Activated CD8-positive, alpha-beta memory T cell treated with anti-CD3 and anti-CD28 coated beads, Interleukin-2, amount 50 U/mL, for 1 hour (primary cell): ENCODE measurements around the gene LRFN2.

Experiments used
- DNase-seq: peaks from one replicate; pipeline ENCODE4 v3.0.0-alpha.2; 2020; ENCODE audit errors: extremely low read depth

Gene LRFN2

DNA sequence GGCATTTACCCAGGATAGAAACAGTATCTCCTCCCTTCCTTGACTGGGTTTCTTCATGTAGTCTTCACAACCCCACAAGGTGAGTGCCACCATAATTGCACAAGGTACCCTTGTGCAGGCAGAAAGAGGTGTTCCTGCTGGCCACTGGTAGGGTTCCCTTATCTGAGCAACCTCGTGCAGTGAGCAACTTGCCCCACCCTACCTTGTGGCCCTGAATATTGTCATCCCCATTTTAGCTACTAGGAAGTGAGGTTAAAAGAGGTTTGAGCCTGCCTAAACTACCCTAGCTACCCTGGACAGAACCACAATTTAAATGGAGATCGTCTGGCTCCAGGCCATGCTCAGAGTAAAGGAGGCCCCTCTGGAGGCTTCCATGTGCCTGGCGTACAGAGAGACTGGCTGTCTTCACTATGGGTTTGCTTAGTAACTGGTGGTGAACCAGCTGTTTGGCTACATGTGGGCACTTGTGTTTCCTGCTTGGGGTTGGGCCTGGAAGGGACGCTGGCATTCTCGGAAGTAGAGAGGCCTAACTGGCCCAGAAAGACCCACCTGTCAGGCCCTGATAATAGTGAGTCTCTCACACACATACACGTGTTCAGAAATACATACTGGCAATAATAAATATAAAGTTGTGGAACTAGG lies 148.8 kb downstream of the LRFN2 start:
- no peak for DNase-seq

DNA sequence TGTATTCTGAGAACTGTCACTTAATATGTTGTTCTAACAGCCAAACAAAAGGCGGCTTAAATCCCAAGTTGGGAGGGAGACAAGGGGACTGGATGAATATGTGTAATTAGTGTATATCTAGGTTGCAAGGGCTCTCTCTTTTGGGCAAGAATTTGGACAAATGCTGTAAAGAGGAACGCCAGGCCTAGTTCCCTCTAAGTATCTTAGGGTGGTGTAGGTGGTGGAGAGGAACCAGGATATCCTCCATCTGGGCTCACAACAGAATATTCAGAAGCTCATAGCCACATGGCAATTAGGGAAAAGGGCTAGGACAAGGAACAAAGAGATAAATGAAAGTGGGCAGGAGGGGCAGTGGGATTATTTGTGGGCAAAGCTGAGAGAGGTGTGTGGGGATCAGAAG lies 149.5 kb downstream of the LRFN2 start:
- DNase-seq: no peak

DNA sequence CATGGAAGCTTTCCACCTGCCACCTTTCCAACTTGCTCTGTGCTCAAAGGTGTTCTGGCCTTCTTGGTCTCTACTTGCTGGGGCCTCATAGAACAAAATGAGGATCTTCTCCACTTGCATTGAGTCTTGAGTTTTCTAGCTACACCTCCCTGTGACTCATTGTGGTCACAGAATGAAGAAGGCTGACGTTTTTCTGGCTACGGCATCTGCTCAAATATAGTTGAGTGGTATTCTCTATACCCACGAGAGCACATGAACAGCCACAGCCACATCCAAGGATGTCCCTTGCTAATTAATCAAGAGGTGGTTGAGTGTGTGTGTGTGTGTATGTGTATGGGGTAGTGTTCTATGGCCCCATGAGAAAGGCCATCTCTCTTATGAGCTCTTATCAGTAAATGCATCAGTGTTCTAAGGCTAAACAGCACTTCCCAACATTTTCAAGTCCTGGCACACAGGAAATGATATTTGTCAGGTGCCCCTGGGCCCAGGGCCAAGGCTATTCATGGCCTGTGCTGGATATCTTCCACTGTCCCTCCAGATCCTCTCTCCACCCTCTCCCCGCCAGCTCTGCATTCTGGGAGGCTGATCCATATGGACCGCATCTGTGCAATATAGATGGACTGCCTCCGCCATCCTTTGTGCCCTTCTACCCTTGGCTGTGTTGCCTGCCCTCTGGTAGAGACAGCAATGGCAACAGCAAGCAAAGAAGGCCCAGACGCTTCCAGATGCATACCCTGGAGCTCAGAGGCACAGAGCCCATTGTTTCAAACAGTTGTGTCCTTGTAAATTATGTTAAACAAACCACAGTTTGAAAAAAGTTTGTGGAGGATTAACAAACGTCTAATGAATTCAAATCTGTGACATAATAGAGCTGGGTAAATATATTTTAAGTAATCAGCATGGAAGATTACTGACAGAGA lies 150.2 kb downstream of the LRFN2 start:
- DNase-seq: no peak

DNA sequence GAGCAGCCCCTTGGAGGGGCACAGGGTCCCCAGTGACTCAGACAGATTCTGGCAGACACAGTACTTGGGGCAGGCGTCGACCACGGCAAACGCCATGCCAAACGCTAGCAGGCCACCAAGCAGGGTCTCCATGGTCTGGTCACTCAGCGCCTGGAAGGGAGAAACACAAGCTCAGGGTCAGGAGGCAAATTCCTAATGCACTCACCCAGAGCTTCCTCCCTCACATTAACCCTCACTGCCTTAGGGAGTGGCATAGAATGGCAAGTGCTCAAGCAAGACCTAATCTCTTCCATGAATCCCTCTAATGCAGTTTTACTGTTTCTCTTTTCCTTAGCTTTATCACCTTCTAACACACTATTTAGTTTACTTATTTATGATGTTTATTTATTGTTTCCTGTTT lies 154.2 kb downstream of the LRFN2 start:
- no peak for DNase-seq

DNA sequence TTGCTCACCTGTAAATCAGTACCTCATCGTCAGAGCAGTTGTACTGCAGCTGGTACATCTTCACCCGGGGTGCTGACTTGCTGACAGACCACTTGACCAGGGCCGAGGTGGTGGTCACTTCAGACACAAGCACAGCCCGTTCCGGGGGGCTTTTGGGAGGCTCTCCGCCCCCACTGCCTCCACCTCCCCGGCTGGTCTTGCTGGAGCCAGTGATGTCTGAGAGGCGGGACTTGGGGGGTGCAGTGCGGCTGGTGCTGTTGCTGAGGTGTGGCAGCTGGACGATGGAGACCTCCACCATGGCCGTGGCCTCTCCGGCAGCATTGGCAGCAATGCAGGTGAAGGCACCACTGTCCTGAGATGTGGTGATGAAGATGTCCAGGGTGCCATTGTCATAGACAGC lies 155.5 kb downstream of the LRFN2 start:
- no peak for DNase-seq

DNA sequence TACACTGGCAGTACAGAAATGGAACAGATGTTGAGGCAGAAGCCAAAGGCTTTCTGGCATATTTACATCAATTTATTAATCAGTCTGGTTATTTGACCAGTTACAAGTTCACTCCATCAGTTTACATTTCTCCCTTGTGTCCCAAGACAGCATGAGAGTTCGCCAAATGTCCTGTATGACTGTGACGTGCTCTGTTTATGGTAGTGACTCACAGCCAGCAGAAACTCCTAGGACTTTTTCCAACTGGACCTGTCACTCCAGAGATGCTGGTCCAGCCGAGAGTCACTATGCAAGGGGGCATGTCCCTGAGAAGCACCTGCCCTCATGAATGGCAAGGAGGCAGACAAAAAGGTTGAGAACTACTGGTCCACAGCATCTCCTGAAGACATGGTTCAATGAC lies 160.0 kb downstream of the LRFN2 start:
- DNase-seq: no peak

DNA sequence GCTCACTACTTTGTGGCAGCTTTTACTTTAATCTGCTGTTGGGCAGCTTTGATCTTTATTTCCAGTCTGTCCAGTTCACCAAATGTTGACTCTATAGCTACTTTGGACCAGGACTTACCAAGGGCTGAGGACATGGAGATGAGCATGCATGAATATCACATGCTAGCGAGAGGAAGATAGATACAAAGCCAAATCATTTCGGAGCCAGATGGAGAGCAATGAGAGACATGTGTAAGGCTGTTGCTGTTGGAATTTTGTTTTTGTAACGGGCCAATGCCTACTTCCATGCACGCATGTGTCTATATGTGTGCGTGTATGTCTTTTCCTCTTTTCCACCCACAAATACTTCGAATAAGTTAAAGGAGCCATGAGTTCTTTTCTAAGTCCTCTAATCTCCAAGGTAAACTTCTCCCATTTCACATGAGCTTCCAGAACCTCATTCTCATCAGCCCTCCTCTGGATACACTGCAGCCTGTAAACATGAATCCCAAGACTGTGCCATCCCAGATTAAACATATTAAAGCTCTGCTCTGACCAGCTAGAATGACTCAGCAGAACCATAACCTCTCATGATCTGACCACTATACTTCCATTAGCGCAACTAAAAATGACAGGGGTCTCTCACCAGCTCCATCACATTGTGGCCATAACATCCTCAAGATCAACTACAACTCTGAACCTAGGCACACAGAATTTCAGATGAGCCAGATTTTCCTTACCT lies 160.7 kb downstream of the LRFN2 start:
- no peak for DNase-seq

DNA sequence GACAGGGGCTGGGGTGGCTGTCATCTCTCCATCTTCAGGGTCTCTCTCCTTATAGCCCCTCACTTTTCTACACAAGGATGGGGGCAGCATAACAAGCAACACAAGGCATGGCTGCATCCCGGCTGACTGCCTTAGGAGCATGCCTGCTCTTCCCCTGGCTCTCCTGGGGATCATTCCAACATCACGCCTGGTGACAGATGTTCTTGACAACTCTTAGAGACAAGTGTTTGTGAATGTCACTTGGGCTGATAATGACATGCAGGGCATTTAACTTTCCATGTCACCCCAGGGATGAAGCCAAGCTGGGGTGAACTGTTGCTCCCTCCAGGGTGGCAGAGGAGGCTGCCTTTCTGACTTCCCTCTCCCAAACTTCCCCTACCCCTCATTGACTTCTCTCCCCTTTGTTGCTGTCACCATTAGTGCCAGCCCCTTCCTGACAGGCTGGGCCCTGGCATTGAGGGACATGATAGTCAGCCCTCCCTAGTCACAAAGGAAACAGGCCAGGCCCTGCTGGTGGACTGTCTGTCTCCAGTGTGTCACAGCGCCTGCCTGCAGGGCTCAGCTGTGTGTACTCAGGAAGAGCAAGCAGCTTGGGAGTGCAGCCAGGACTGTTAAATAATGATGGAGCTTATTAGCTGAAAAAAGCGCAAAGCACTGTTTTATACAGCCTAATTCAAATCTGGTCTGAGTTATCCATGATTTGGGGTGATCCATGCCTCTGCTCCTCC lies 161.8 kb downstream of the LRFN2 start:
- DNase-seq: no peak

DNA sequence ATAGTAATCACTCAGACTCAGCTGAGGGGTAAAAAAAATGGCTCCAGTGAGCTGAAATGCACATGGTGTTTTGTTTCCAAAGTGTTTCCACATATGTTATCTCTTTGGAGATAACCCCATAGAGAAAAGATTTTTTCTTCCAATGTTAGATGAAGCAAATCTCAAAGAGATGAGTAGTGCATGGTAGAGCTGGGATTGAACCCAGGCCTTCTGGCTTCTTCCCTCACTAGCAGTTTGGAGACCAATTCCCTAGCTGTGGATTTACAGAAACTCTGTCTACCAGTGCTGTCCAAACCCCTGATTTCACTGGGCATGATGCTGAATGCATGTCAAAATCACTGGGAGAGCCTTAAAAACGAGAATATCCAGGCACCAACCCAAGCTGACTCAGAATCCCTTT lies 165.1 kb downstream of the LRFN2 start:
- DNase-seq: no peak

DNA sequence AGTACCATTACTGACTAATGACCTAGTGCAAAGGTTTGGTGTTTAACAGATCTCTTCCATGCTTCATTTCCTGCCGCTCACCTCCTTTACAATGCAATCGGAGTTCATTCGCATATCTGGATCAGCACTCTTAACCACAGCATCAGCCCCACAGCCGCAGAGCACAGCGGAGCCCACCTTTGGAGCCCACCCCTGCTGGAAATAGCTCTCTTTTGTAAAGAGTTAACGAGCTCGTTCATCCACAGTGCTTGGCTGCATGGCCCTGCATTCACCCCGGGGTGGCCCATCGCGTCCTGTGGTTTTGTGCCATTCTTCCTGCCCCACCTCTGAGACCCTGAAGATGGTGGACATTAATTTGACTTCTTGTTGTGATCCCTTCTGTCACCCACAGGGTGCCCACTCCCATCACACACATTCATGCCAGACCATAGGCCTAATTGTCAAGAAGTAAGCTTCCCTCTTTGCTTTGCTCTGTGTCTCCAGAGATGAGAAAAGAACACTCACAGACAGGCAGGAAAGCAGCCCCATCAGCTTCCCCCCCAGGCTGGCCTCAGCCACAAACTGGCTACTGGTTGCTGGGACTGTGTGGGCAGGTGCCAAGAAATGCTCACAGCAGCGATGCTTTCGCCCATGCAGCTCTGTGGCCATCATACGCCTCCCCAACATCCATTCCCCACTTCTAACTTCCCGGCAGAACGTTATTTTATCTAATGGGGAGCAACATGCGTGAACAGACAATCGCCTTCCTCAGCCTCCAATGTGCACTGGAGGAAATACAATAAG lies 167.0 kb downstream of the LRFN2 start:
- DNase-seq: no peak

DNA sequence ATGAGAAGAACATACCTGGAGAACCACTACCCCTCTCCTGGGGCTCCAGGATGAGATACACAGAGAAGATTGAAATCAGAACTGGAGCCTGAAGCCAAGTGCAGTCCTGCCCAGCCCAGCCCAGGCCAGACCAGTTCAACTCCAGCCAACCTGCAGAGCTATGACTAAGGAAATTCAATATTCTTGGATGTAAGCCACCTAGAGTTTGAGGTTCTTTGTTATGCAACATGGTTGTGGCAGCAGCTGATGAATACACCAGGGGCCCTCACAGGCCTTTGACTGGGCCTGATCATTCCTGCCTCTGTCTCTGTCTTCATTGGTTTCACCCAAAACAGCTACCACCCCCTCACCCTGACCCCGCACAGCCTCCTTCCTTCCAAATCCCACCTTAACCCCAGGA lies 167.8 kb downstream of the LRFN2 start:
- no peak for DNase-seq

DNA sequence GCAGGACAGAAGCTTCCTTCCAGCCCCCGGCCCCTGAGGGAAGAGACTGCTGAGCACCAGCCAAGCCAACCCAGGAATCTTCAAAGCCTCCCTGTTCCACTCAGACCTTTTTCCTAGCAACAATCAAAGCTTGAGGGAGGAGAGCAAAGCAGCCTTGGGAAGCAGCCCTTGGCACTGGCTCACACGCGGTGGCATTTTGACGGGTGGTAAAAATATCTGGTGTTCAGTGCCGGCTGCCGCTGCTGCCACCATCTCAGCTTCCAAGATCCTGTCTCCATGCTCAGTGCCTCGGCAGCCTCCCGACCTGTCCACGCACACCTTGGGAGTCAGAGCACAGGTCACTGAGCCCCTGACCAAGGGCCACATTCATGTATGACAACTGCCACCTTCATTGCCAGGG lies 170.1 kb downstream of the LRFN2 start:
- no peak for DNase-seq

DNA sequence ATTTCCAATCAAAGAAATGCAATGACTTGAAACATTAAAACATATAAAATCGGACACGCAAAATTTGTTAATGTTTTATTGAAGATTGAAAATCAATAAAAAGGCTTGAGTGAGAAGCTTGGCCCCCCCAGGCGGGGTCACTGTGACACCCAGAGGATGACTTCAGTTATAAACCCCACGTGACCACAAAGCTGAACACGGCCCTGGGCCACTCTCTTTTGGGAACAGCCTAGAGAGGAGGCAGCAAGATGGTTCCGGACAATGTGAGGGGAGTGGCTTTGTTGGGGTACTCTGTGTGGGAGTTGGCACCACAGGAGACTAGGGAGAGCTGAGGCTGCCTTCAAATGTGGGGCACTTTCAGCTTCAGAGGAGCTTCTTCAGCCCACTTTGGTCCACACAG lies 172.5 kb downstream of the LRFN2 start:
- DNase-seq: no peak

DNA sequence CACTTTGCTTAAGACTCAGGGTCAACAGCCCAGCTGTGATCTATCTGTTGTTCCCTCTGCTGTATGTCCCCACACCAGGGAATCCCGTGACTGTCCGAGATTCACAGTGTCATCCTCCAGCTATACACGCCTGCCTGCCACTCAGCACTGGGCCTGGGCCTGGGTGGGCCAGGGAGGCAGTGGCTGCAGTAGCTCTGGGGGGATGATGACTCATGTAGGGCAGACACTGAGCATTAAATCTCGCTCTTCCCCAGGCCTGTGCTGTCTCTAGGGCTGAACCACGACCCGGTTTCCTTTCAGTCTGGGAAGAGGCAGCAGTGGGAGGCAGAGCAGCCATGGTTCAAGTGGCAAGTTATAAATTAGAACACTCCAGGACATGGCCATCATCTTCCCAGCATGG lies 173.9 kb downstream of the LRFN2 start:
- no peak for DNase-seq

DNA sequence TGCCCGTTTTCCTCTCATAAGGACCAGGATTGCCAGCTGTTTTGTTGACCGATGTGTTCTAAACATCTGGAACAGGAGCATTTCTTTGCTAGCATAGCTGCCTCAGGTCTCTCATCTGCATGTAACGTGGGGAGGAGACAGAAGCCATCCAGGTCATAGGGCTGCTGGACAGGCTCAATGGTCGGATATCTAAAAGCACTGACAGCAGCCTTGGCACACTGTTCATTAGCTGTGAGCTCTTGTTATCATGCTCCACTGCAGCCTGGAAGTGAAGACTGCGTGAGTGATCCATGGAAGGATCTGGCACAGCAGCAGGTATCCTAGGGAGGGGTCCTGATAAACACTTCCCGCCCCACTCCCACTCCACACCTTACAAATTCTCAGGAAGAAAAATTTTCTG lies 175.3 kb downstream of the LRFN2 start:
- no peak for DNase-seq

DNA sequence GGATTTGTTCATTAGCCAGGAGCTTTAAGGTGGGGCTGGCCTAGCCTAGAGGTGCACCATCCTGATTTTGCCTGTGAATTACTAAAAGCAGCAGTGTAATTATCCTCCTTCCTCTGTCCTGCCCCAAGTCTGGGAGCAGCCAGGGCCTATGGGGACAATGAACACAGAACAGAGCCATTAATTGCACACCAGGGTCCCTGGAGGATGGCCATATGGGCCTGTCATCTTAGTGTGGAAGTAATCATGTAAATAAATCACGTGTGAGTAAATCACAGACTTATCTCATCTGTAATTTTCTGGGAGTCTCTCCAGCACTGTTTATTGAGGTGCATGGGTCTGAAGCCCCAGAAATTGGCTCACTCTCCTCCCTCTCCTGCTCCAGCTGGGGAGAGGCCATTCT lies 176.3 kb downstream of the LRFN2 start:
- no peak for DNase-seq

DNA sequence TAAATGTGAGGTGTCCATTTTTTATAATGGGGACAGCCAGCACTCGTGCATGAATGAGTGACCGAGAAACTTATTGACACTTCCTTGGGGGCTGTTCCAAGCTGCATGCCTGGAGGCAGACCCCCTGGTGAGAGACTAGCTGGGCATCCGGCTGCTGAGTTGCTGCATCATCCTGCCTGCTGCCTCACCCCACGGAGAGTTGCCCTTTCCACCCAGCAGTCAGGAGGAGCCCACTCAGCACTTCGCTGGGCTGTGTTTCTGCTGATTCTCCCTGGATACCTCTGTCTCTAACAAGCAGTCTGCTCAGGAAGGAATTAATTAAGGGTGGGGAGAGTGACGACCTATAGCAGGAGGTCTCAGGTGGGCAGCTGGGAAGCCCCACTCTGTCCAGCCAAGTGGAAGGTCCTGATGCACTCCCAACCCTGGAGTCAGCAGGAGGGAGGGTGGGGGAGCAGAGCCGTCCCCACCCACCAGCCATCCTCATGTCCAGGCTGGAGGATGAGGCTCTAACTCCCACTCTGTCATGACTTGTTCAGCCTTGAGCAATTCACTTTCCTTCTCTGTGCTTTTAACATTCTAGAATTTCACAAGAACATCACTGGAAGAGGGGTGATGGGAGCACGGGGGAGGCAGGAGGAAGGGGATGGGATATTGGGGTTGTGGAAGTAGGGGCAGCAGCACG lies 177.3 kb downstream of the LRFN2 start:
- DNase-seq: no peak

DNA sequence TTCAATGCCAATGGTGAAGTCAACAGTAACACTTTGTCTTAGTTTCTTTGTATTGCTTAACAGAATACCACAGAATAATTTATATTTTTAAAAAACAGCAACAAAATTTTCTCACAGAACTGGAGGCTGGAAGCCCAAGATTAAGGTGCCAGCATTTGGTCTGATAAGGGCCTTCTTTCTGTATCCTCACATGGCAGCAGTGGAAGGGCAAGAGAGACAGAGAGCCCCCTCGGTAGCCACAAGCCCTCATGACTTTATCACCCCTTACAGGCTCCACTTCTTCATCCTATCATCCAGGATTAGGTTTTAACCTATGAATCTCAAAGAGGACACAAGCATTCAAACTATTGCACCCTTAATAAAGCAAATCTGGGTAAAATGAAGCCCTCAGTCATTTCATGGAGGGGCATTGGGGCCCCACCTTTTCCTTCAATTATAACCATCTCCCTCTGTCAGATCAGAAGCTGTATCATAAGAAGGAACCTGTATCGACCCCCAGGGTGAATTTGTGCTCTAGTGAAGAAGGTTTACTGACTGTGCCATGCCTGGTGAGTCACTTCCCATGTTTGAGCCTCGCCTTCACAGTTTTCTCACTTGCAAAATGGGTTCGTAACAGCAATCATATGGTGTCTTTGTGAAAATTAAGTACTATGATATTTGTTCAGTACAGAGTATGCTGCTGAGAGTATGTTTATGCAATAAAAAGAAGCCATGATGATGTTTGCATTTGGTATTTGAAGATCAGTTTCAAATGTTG lies 178.2 kb downstream of the LRFN2 start:
- DNase-seq: no peak

DNA sequence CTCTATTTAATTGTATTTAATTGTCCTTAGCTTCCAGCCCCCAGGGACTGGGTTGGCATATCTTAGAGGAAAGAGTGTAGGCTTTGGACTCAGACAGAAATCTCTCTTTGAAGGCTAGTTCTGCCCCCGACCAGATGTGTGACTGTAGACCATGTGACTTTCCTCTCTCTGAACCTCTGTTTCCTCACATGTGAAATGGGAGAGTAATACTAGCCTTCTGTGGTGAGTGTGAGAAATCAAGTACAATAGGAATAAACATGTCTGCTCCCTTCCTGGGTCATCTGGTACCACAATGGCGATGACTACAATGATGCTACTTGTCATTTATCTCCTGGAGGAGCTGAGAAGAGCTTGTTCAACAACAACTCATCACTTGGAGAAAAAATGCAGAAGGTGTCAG lies 179.9 kb downstream of the LRFN2 start:
- DNase-seq: no peak

DNA sequence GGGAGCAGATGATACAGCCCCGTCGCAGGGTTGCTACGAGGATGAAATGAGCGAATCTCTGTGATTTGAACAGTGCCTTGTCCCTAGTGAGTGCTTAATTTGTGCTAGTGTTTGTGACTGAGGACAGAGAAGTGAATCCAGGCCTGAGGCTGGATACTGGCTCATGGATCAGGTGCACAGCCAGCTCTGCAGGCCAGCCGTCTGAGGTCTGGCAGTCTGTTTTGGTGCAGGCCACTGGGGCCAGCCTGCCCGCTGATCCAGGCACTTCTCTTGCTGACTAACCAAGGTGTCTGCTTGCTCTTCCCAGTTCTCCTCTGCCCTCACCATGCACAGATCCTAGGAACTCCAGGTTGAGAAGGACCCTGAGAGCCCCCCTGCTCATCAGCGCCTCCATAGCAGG lies 181.0 kb downstream of the LRFN2 start:
- DNase-seq: no peak
